SK-N-SH (cell line): ENCODE data around the gene NUCB1. TPM values are rescaled to one million over a fixed set of nuclear protein-coding genes. Genes with fewer than 3 reads are reported as not detected.

Source experiments
- CTCF ChIA-PET: fragments of 300-600, 350-600 bp; formaldehyde crosslinking; extraction: SDS; loops from one replicate; lab custom pipeline; 2021; lab: Yijun Ruan, JAX
- POLR2A ChIA-PET: fragments of 350-600 bp; sonication (Branson Sonifier 250); formaldehyde crosslinking; extraction: SDS; loops from one replicate; lab custom pipeline; 2020; ENCODE audit warnings: antibody characterized with exemption, inconsistent platforms; lab: Yijun Ruan, JAX
- DNase-seq: peaks from one replicate; pipeline ENCODE4 v3.0.0; 2012
- H2AFZ ChIP-seq: fragments of 200-600 bp; sonication (generic); 2 replicates; pipeline ENCODE4 v1.8.1; 2016; ENCODE audit warnings: antibody characterized with exemption, mild to moderate bottlenecking, low read depth
- H3F3A ChIP-seq: fragments of 200-600 bp; sonication (generic); replicated peaks from 2 replicates; pipeline ENCODE3; 2016; ENCODE audit warnings: antibody characterized with exemption, mild to moderate bottlenecking; ENCODE audit not compliant: insufficient read depth
- H3K27ac ChIP-seq, 2 experiments: fragments of 200-500 bp in 1 of 2; fragments of 200-600 bp in 1 of 2; sonication (Bioruptor generic) in 1 of 2; sonication (generic), shearing (Covaris generic) in 1 of 2; 2 replicates each; pipeline versions ENCODE4 v1.5.1 to v1.6.1; 2014 to 2016; ENCODE audit warnings: low read depth in 2 of 2, inconsistent platforms in 1 of 2, low read length in 1 of 2, mild to moderate bottlenecking in 1 of 2, mixed read lengths in 1 of 2
- H3K27me3 ChIP-seq: fragments of 200-600 bp; sonication (generic), shearing (Covaris generic); 2 replicates; pipeline ENCODE4 v1.6.1; 2016; ENCODE audit warnings: mixed run types; ENCODE audit not compliant: insufficient read depth
- H3K36me3 ChIP-seq, 2 experiments: fragments of 200-500 bp in 1 of 2; fragments of 200-600 bp in 1 of 2; sonication (Bioruptor generic) in 1 of 2; sonication (generic) in 1 of 2; replicated peaks in 1 of 2; 2 replicates each; pipeline versions ENCODE3 to v1.5.1; 2014 to 2016; ENCODE audit warnings: low read length in 1 of 2, mild to moderate bottlenecking in 1 of 2; ENCODE audit not compliant: insufficient read depth in 2 of 2, control insufficient read depth in 1 of 2
- H3K4me1 ChIP-seq, 2 experiments: fragments of 200-500 bp in 1 of 2; fragments of 200-600 bp in 1 of 2; sonication (Bioruptor generic) in 1 of 2; sonication (generic), shearing (Covaris generic) in 1 of 2; 2 replicates each; pipeline versions ENCODE4 v1.5.1 to v1.6.1; 2014 to 2016; ENCODE audit warnings: low read depth in 1 of 2, low read length in 1 of 2, mixed run types in 1 of 2; ENCODE audit not compliant: insufficient read depth in 2 of 2, control insufficient read depth in 1 of 2
- H3K4me2 ChIP-seq: fragments of 200-600 bp; sonication (generic), shearing (Covaris generic); 2 replicates; pipeline ENCODE4 v1.6.1; 2017; ENCODE audit warnings: mixed run types
- H3K4me3 ChIP-seq, 2 experiments: fragments of 200-500 bp in 1 of 2; fragments of 200-600 bp in 1 of 2; sonication (Bioruptor generic) in 1 of 2; sonication (generic), shearing (Covaris generic) in 1 of 2; 2 replicates each; pipeline versions ENCODE4 v1.5.1 to v1.8.1; 2014 to 2016; ENCODE audit warnings: low read depth in 2 of 2, inconsistent platforms in 1 of 2, low read length in 1 of 2, mild to moderate bottlenecking in 1 of 2, mixed read lengths in 1 of 2, moderate library complexity in 1 of 2
- H3K79me2 ChIP-seq: fragments of 200-600 bp; sonication (generic); 2 replicates; pipeline ENCODE4 v1.8.1; 2017; ENCODE audit warnings: mild to moderate bottlenecking; ENCODE audit not compliant: insufficient read depth
- H3K9ac ChIP-seq: fragments of 200-600 bp; sonication (generic); 2 replicates; pipeline ENCODE4 v1.6.1; 2017; ENCODE audit warnings: mixed run types
- H3K9me2 ChIP-seq: fragments of 200-600 bp; sonication (generic); 2 replicates; pipeline ENCODE4 v1.6.1; 2017; ENCODE audit warnings: mixed run types
- H3K9me3 ChIP-seq: fragments of 200-600 bp; sonication (generic); 2 replicates; pipeline ENCODE4 v1.6.1; 2017; ENCODE audit warnings: mixed run types, mild to moderate bottlenecking, moderate library complexity
- H4K20me1 ChIP-seq: fragments of 200-600 bp; sonication (generic); 2 replicates; pipeline ENCODE4 v1.6.1; 2017; ENCODE audit warnings: mild to moderate bottlenecking, mixed run types; ENCODE audit not compliant: insufficient read depth
- FOXJ3 ChIP-seq: sonication (generic); formaldehyde crosslinking; IDR thresholded peaks from 2 replicates; pipeline ENCODE4 v1.5.1; 2020; ENCODE audit warnings: mild to moderate bottlenecking, missing genetic modification reagents
- MXI1 ChIP-seq: IDR thresholded peaks from 2 replicates; pipeline ENCODE4 v1.6.1; 2012; ENCODE audit warnings: mild to moderate bottlenecking, low read depth, low read length, improper control_type of control experiment
- NRF1 ChIP-seq: IDR thresholded peaks from 2 replicates; pipeline ENCODE4 v1.6.1; 2012; ENCODE audit warnings: low read depth, mild to moderate bottlenecking, low read length
- POLR2AphosphoS5 ChIP-seq: IDR thresholded peaks from 2 replicates; pipeline ENCODE4 v1.6.1; 2012; ENCODE audit warnings: low read depth, low read length
- SMC3 ChIP-seq: IDR thresholded peaks from 2 replicates; pipeline ENCODE4 v1.6.1; 2012; ENCODE audit warnings: low read depth, low read length, improper control_type of control experiment
- TAF1 ChIP-seq: IDR thresholded peaks from 2 replicates; pipeline ENCODE4 v1.6.1; 2012; ENCODE audit warnings: low read depth, mild to moderate bottlenecking, low read length, moderate library complexity, borderline replicate concordance
- TEAD4 ChIP-seq: IDR thresholded peaks from 2 replicates; pipeline ENCODE4 v1.4.0; 2012; ENCODE audit warnings: mild to moderate bottlenecking, borderline replicate concordance; ENCODE audit not compliant: insufficient read depth
- WGBS: methylation state at CpG from one replicate; pipeline ENCODE4 v1.1.6; 2017; ENCODE audit warnings: low lambda C conversion rate; 5-methylcytosine and 5-hydroxymethylcytosine counted together
- polyA plus RNA-seq, 3 experiments: library from polyadenylated mRNA; depleted of rRNA; stranded (reverse); fragments of >200 nt; gene quantifications; 2 replicates each; pipeline ENCODE4 v1.2.3, GENCODE V29; 2012
- TF ChIP-seq, protein P1 (sequence below): IDR thresholded peaks from 2 replicates; pipeline ENCODE4 v1.4.0; 2012; ENCODE audit warnings: low read depth, borderline replicate concordance
- TF ChIP-seq, protein P2 (sequence below): fragments of 200-600 bp; sonication (generic); IDR thresholded peaks from 2 replicates; pipeline ENCODE4 v1.6.1; 2017; ENCODE audit warnings: antibody characterized with exemption, mild to moderate bottlenecking, moderate library complexity

NUCB1 gene
- polyA plus RNA-seq, 1 of the 3 experiments (the other 2 are of a cell fraction) = 397 TPM

- Histone ChIP-seq H3K9ac (peak overlapping the region; percentile 64; the same call in 1 of the 2 replicates), H3K36me3 (no peaks in the 10 kb centered on the region), H3F3A (no peaks in the 10 kb centered on the region), H3K27me3 (no peaks in the 10 kb centered on the region), H4K20me1 (no peaks in the 10 kb centered on the region), H3K9me2 (no peaks in the 10 kb centered on the region), H3K4me2 (peak overlapping the region; percentile 68), H3K9me3 (no peaks in the 10 kb centered on the region), H3K4me1 (peaks cover 3 to 23% of the 10 kb centered on the region in 2 experiments; a peak in 2 of 4 replicates), H2AFZ (peak overlapping the region; percentile 89), H3K27ac (peak overlapping the region; percentile 45 to 61; a peak in 2 of 4 replicates), H3K4me3 (peak overlapping the region; percentile 2 to 50), H3K79me2 (peaks cover 5% of the 10 kb centered on the region)
- CTCF ChIA-PET = interaction anchor here (0.6 to 2.1 kb wide), 4 partner anchors 14 to 147 kb away, joined by 3 to 8 read pairs (median 3); no protein-coding TSS in a partner anchor
- 73% methylated on average over 7 of the region's 7 CpGs for WGBS
- TF ChIP-seq NRF1 (no peak), TEAD4 (no peak), FOXJ3 (no peak), SMC3 (no peak)
- TF ChIP-seq, protein P1, sequence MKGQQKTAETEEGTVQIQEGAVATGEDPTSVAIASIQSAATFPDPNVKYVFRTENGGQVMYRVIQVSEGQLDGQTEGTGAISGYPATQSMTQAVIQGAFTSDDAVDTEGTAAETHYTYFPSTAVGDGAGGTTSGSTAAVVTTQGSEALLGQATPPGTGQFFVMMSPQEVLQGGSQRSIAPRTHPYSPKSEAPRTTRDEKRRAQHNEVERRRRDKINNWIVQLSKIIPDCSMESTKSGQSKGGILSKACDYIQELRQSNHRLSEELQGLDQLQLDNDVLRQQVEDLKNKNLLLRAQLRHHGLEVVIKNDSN = no peak
- TF ChIP-seq, protein P2, sequence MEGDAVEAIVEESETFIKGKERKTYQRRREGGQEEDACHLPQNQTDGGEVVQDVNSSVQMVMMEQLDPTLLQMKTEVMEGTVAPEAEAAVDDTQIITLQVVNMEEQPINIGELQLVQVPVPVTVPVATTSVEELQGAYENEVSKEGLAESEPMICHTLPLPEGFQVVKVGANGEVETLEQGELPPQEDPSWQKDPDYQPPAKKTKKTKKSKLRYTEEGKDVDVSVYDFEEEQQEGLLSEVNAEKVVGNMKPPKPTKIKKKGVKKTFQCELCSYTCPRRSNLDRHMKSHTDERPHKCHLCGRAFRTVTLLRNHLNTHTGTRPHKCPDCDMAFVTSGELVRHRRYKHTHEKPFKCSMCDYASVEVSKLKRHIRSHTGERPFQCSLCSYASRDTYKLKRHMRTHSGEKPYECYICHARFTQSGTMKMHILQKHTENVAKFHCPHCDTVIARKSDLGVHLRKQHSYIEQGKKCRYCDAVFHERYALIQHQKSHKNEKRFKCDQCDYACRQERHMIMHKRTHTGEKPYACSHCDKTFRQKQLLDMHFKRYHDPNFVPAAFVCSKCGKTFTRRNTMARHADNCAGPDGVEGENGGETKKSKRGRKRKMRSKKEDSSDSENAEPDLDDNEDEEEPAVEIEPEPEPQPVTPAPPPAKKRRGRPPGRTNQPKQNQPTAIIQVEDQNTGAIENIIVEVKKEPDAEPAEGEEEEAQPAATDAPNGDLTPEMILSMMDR = no peak
- POLR2A ChIA-PET = no interaction called here
- no peak for DNase-seq
Measured at GRCh38 chr19:48867746-48868113, 32.4 kb upstream of the NUCB1 start.

- ChIA-PET POLR2A (interaction anchor here (0.6 kb wide), 1 partner anchor 125 kb away, joined by 3 read pairs; the partner anchor contains the start of gene RUVBL2), CTCF (interaction anchor here (0.7 to 1.3 kb wide), 3 partner anchors 15 to 80 kb away, joined by 3 to 6 read pairs (median 3); no protein-coding TSS in a partner anchor)
- no peaks in the 10 kb centered on the region for H3K9me3 ChIP-seq
Measured at GRCh38 chr19:48868114-48868886, 31.8 kb upstream of the NUCB1 start, which contains the start of gene PLEKHA4. Gene PLEKHA4 (minus strand): TSS chr19:48868617. CDS start chr19:48867620, 997 bp downstream.

More at GRCh38 chr19:48868114-48868886, 31.8 kb upstream of the NUCB1 start, which contains the start of gene PLEKHA4:
- Histone ChIP-seq H3K4me1 (peaks cover 3 to 26% of the 10 kb centered on the region in 2 experiments; a peak in 2 of 4 replicates), H3K9ac (peak within 1 kb of the TSS; percentile 64), H2AFZ (peak within 1 kb of the TSS; percentile 89), H4K20me1 (peaks cover 3% of the 10 kb centered on the region), H3K4me2 (peak within 1 kb of the TSS; percentile 68), H3K27ac (peak within 1 kb of the TSS; percentile 45 to 61), H3F3A (peaks cover 2% of the 10 kb centered on the region), H3K4me3 (peak within 1 kb of the TSS; percentile 2 to 50), H3K9me2 (no peaks in the 10 kb centered on the region), H3K79me2 (peaks cover 11% of the 10 kb centered on the region), H3K36me3 (peaks cover under 1 to 2% of the 10 kb centered on the region in 2 experiments), H3K27me3 (no peaks in the 10 kb centered on the region)
- TF ChIP-seq MXI1 (no peak), TEAD4 (no peak), TAF1 (peak; percentile 44), POLR2AphosphoS5 (peak; percentile 47; the same call in 1 of the 2 replicates)
- 34% methylated on average over 11 of the region's 11 CpGs for WGBS
- DNase-seq = peak; percentile 63
